ENCODE data around the gene ITIH2.

ITIH2 gene

DNA sequence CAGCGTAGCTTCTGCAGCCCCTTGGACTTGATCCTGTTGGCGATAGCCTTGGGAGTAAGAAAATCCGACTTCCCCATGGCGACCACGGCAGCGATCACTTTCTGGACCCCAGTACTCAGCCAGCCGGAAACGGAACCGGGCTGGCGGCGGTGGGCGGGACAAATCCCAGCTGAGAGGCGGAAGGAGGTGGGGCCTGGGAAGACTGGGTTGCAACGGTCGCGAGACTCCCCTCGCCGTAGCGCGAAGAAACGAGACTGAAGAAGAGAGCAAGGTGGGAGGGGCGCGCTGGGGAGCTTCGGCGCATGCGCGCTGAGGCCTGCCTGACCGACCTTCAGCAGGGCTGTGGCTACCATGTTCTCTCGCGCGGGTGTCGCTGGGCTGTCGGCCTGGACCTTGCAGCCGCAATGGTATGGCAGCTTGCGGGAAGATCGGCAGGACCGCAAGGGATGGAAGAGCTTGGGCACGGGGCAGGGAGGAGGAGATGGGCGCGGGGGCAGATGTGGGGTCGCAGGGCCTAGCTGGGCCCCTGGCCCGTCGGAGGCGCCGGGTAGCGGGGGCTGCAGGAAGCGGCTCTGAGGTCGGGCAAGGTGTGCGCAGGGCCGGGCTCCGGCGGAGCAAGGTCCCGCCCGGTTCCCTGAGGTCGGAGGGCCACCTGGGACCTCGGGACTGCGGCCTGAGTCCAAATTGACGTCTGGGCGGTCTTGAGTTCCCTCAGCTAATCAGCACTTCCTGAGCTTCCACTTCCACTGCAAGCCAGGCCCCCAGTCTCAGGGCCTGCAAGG, 84.9 kb downstream of the ITIH2 start, which contains the start of the genes ATP5F1C and KIN:
Gene ATP5F1C, plus strand, starts transcription at position 321 of the 782 bp plus-strand sequence. Its CDS starts 31 bp downstream, at position 352.
Gene KIN, minus strand, starts transcription at position 137 of the 782 bp plus-strand sequence. Its CDS starts 60 bp downstream, at position 77.
- TF ChIP-seq, protein P1, sequence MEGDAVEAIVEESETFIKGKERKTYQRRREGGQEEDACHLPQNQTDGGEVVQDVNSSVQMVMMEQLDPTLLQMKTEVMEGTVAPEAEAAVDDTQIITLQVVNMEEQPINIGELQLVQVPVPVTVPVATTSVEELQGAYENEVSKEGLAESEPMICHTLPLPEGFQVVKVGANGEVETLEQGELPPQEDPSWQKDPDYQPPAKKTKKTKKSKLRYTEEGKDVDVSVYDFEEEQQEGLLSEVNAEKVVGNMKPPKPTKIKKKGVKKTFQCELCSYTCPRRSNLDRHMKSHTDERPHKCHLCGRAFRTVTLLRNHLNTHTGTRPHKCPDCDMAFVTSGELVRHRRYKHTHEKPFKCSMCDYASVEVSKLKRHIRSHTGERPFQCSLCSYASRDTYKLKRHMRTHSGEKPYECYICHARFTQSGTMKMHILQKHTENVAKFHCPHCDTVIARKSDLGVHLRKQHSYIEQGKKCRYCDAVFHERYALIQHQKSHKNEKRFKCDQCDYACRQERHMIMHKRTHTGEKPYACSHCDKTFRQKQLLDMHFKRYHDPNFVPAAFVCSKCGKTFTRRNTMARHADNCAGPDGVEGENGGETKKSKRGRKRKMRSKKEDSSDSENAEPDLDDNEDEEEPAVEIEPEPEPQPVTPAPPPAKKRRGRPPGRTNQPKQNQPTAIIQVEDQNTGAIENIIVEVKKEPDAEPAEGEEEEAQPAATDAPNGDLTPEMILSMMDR (conservative IDR thresholded peaks at IDR 0.05; ENCODE audit: control insufficient read depth, insufficient read depth, low read depth, low read length) = no peak
- peak within 1 kb of the TSS; percentile 98 for H3K4me3 ChIP-seq (ENCODE audit: control insufficient read depth, low read depth, low read length)
- DNase-seq (ENCODE audit: low read depth) = peak; percentile 95

DNA sequence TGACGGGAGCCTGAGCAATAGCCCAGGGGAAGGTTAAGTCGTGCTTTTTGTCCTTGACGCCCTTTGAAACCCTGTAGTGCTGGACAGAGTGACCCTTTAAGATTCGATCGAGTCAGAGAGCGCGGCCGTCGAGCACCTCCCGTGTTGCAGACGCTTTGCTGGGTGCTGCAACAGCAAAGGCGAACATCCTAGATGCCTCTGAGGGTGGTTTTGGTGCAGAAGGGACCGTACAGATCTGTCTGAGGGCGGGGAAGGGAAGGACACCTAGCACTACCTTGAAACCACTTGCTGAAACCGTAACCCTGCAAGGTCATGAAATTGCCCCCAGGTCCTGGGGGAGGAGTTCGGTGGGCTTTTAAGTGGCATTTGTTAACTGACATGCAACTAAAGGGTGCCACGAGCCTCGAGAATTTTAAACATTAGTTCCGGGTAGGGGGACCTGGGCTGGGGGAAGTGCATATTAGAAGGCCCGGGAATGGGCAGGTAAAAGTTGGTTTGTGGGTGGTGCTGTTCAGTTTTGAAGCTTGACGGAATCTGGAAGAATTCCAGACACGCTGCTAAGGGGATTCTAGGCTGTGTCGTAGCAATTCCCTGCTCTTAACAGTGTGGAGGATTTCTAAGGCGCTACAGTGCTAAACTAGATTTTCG, 85.6 kb downstream of the ITIH2 start:
- DNase-seq (ENCODE audit: low read depth) = peak; percentile 37
- H3K4me3 ChIP-seq (ENCODE audit: control insufficient read depth, low read depth, low read length) = peak overlapping the region; percentile 98
- TF ChIP-seq, protein P1 (conservative IDR thresholded peaks at IDR 0.05; ENCODE audit: control insufficient read depth, insufficient read depth, low read depth, low read length) = no peak

GRCh38 chr10:7789390-7789789, 86.3 kb downstream of the ITIH2 start:
- peak; percentile 45 for DNase-seq (ENCODE audit: low read depth)
- TF ChIP-seq, protein P1 (conservative IDR thresholded peaks at IDR 0.05; ENCODE audit: control insufficient read depth, insufficient read depth, low read depth, low read length) = no peak
- H3K4me3 ChIP-seq (ENCODE audit: control insufficient read depth, low read depth, low read length) = peak overlapping the region; percentile 98

- H3K4me3 ChIP-seq (ENCODE audit: control insufficient read depth, low read depth, low read length) = no peak overlapping the region
- TF ChIP-seq, protein P1 (conservative IDR thresholded peaks at IDR 0.05; ENCODE audit: control insufficient read depth, insufficient read depth, low read depth, low read length) = no peak
- no peak for DNase-seq (ENCODE audit: low read depth)
These were observed 89.4 kb downstream of the ITIH2 start for GRCh38 chr10:7792541-7792940.

GRCh38 chr10:7794251-7795026, 91.3 kb downstream of the ITIH2 start:
- TF ChIP-seq, protein P1 (conservative IDR thresholded peaks at IDR 0.05; ENCODE audit: control insufficient read depth, insufficient read depth, low read depth, low read length) = no peak
- DNase-seq (ENCODE audit: low read depth) = peak; percentile 22
- no peak overlapping the region for H3K4me3 ChIP-seq (ENCODE audit: control insufficient read depth, low read depth, low read length)

GRCh38 chr10:7795605-7796004, 92.5 kb downstream of the ITIH2 start:
- TF ChIP-seq, protein P1 (conservative IDR thresholded peaks at IDR 0.05; ENCODE audit: control insufficient read depth, insufficient read depth, low read depth, low read length) = no peak
- no peak overlapping the region for H3K4me3 ChIP-seq (ENCODE audit: control insufficient read depth, low read depth, low read length)
- peak; percentile 15 for DNase-seq (ENCODE audit: low read depth)

All from fibroblast of mammary gland (primary cell).